DND-41 (cell line): ENCODE measurements around the gene MYEOV.

ENCODE experiments used
- ATAC-seq: fragments of 200-7000 bp; cut with Tn5 transposase; 3 replicates; pipeline ENCODE4 v1.9.1; 2021; ENCODE audit warnings: low read depth; ENCODE audit not compliant: insufficient read depth
- DNase-seq: peaks from one replicate; pipeline ENCODE4 v3.0.0-alpha.2; 2020
- H2AFZ ChIP-seq: 2 replicates; pipeline ENCODE4 v1.6.0; 2012; ENCODE audit warnings: low read depth, low read length
- H3K27ac ChIP-seq: 2 replicates; pipeline ENCODE4 v1.5.1; 2012; ENCODE audit warnings: low read length, inconsistent platforms
- H3K27me3 ChIP-seq: fragments of 200-600 bp; sonication (generic); 2 replicates; pipeline ENCODE4 v1.6.0; 2012; ENCODE audit warnings: low read length, mild to moderate bottlenecking, inconsistent platforms; ENCODE audit not compliant: insufficient read depth, poor library complexity
- H3K36me3 ChIP-seq: 2 replicates; pipeline ENCODE4 v1.5.1; 2012; ENCODE audit warnings: low read length, inconsistent platforms; ENCODE audit not compliant: insufficient read depth
- H3K4me1 ChIP-seq: 2 replicates; pipeline ENCODE4 v1.5.1; 2012; ENCODE audit warnings: mild to moderate bottlenecking, low read length; ENCODE audit not compliant: insufficient read depth
- H3K4me2 ChIP-seq: 2 replicates; pipeline ENCODE4 v1.6.0; 2012; ENCODE audit warnings: mild to moderate bottlenecking, moderate library complexity, low read length, inconsistent platforms; ENCODE audit not compliant: insufficient read depth
- H3K4me3 ChIP-seq, 2 experiments: fragments of 200-600 bp in 1 of 2; shearing (Covaris generic) in 1 of 2; 2 replicates each; pipeline ENCODE4 v1.5.1; 2012 to 2016; ENCODE audit warnings: inconsistent platforms in 2 of 2, low read length in 2 of 2, mild to moderate bottlenecking in 2 of 2, low read depth in 1 of 2, moderate library complexity in 1 of 2
- H3K79me2 ChIP-seq: 2 replicates; pipeline ENCODE4 v1.6.0; 2012; ENCODE audit warnings: low read length, inconsistent platforms; ENCODE audit not compliant: insufficient read depth
- H3K9ac ChIP-seq: 2 replicates; pipeline ENCODE4 v1.6.0; 2012; ENCODE audit warnings: low read depth, mild to moderate bottlenecking, inconsistent platforms, low read length, moderate library complexity
- H3K9me3 ChIP-seq: 2 replicates; pipeline ENCODE4 v1.5.1; 2012; ENCODE audit warnings: low read length, moderate library complexity, mild to moderate bottlenecking, inconsistent platforms; ENCODE audit not compliant: insufficient read depth, severe bottlenecking
- H4K20me1 ChIP-seq: 2 replicates; pipeline ENCODE4 v1.6.0; 2012; ENCODE audit warnings: low read length; ENCODE audit not compliant: insufficient read depth
- EZH2 ChIP-seq: IDR thresholded peaks from 3 replicates; pipeline ENCODE4 v1.6.1; 2012; ENCODE audit warnings: borderline replicate concordance, low read depth, mild to moderate bottlenecking, moderate library complexity, low read length, inconsistent platforms; ENCODE audit not compliant: severe bottlenecking
- TF ChIP-seq, protein P1 (sequence below): IDR thresholded peaks from 2 replicates; pipeline ENCODE4 v1.5.1; 2012; ENCODE audit warnings: borderline replicate concordance, low read length, moderate library complexity, mild to moderate bottlenecking; ENCODE audit not compliant: poor library complexity, severe bottlenecking; ENCODE audit errors: extremely low read depth

MYEOV gene

DNA sequence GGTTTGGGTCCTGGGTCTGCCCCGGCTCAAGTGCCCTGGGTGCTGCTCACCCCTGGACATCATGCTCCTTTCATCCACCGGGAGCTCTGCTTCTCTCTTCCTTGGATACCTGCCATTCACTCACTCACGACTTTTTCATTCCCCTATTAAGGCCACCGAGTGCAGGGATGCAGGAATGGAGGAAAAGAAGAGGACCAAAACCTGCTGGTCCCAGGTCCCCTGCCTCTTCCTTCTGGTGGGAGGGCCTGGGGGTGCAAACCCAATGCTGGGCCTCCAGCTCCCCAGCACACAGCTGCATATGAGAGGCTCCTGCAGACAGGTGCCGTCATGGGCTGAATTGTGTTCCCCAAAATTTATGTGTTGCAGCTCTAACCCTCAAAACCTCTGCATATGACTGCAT is 36.8 kb upstream of the MYEOV start:
- no peak for DNase-seq
- Histone ChIP-seq H3K4me2 (no peak overlapping the region), H3K27ac (no peak overlapping the region), H3K79me2 (no peaks in the 10 kb centered on the region), H3K9me3 (no peaks in the 10 kb centered on the region), H3K36me3 (no peaks in the 10 kb centered on the region), H2AFZ (no peak overlapping the region), H3K9ac (no peak overlapping the region), H3K4me1 (no peaks in the 10 kb centered on the region), H3K4me3 (no peak overlapping the region), H3K27me3 (no peaks in the 10 kb centered on the region), H4K20me1 (no peaks in the 10 kb centered on the region)
- ATAC-seq = no peak
- TF ChIP-seq EZH2 = no peak
- TF ChIP-seq, protein P1, sequence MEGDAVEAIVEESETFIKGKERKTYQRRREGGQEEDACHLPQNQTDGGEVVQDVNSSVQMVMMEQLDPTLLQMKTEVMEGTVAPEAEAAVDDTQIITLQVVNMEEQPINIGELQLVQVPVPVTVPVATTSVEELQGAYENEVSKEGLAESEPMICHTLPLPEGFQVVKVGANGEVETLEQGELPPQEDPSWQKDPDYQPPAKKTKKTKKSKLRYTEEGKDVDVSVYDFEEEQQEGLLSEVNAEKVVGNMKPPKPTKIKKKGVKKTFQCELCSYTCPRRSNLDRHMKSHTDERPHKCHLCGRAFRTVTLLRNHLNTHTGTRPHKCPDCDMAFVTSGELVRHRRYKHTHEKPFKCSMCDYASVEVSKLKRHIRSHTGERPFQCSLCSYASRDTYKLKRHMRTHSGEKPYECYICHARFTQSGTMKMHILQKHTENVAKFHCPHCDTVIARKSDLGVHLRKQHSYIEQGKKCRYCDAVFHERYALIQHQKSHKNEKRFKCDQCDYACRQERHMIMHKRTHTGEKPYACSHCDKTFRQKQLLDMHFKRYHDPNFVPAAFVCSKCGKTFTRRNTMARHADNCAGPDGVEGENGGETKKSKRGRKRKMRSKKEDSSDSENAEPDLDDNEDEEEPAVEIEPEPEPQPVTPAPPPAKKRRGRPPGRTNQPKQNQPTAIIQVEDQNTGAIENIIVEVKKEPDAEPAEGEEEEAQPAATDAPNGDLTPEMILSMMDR = no peak

DNA sequence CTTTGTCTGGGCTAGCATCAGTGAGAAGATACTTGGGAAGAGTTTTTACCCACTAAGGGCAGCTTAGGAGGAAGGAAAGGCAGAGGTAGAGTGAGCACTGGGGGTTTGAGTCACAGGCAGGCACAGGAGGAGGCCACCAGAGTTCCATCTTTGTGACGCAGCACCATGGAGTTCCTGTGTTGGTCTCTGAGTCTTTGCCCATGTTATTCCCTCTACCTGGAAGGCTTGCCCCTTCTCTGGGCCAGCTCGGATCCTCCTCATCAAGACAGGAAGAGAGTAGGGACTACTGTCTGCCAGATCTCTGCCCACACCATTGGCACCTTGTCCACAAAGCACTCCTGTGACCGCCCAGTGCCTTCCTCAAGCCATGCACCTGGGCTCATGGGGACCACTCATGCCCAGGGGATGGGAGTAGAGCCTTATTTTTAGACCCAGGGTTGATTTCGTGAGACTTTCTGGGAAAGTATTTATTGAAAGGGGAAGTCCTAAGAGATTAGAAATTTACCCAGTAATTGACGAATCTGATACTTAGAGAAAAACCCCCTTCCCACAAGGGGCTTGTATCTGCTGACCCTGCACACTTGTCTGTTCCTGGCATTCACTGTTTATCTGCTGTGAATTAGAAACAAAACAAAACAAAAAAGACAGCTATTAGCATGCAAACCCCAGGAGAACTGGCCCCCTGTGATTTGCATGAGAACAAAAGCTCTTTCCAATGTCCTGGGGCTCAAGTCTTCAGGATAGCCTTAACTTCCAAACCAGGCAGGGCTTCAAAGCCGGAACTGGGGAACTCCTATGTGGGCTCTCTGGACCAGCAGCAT is 35.9 kb upstream of the MYEOV start:
- H3K4me2 ChIP-seq = no peak overlapping the region
- no peak overlapping the region for H3K27ac ChIP-seq
- no peaks in the 10 kb centered on the region for H3K79me2 ChIP-seq
- no peaks in the 10 kb centered on the region for H3K9me3 ChIP-seq
- H3K36me3 ChIP-seq = no peaks in the 10 kb centered on the region
- no peak overlapping the region for H3K4me3 ChIP-seq
- TF ChIP-seq EZH2 = no peak
- TF ChIP-seq, protein P1 = no peak
- no peak overlapping the region for H2AFZ ChIP-seq
- H3K9ac ChIP-seq = no peak overlapping the region
- no peak for ATAC-seq
- DNase-seq = no peak
- no peaks in the 10 kb centered on the region for H4K20me1 ChIP-seq
- no peaks in the 10 kb centered on the region for H3K27me3 ChIP-seq
- H3K4me1 ChIP-seq = no peaks in the 10 kb centered on the region

DNA sequence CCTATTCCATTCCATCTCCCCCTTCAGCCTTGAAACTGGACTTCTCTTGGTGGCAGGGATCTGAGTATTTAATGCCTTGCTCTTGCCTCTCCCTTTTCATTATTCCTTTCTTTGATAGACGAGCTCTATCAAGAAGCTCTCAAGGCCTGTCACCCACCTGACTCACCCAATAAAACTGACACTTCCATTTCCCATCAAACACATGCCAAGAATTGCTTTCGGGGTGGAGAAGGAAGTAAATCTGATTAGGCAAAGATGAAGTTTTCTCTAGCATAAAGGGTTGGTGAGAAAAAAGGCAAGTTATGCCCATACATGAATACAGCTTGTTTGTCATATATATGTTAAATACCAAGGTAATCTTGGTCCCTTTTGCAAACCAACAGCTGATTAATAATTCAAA is 34.9 kb upstream of the MYEOV start:
- no peaks in the 10 kb centered on the region for H3K79me2 ChIP-seq
- no peaks in the 10 kb centered on the region for H4K20me1 ChIP-seq
- H3K27me3 ChIP-seq = no peaks in the 10 kb centered on the region
- no peak overlapping the region for H3K9ac ChIP-seq
- H3K9me3 ChIP-seq = no peaks in the 10 kb centered on the region
- no peak for DNase-seq
- no peak for ATAC-seq
- no peaks in the 10 kb centered on the region for H3K4me1 ChIP-seq
- H3K27ac ChIP-seq = no peak overlapping the region
- no peaks in the 10 kb centered on the region for H3K36me3 ChIP-seq
- no peak overlapping the region for H2AFZ ChIP-seq
- H3K4me3 ChIP-seq = no peak overlapping the region
- no peak for TF ChIP-seq EZH2
- TF ChIP-seq, protein P1 = no peak
- no peak overlapping the region for H3K4me2 ChIP-seq
